Esophagus muscularis mucosa (tissue), 4 donors: Measurements from ENCODE around the gene MCF2L2. TPM values are rescaled to one million over a fixed set of nuclear protein-coding genes. Genes with fewer than 3 reads are reported as not detected.

Experiments used
- DNase-seq: peaks from one replicate; pipeline ENCODE4 v3.0.0-alpha.2; 2017; ENCODE audit errors: extremely low spot score
- H3K27ac ChIP-seq, 4 donors: fragments of 200-600 bp; sonication (generic); replicated peaks in 1 of 4; 1 replicate in 3 of 4; 2 replicates in 1 of 4; pipeline ENCODE4 v1.5.1; 2016 to 2019; ENCODE audit warnings: mild to moderate bottlenecking in 1 of 4
- H3K27me3 ChIP-seq, 4 donors: fragments of 200-600 bp; sonication (generic); one replicate each; pipeline versions ENCODE4 v1.5.1 to v1.6.0; 2016 to 2019
- H3K36me3 ChIP-seq, 4 donors: fragments of 200-600 bp; sonication (generic); one replicate each; pipeline ENCODE4 v1.5.1; 2016 to 2019
- H3K4me1 ChIP-seq, 4 donors: fragments of 200-600 bp; sonication (generic); one replicate each; pipeline ENCODE4 v1.5.1; 2016 to 2019
- H3K4me3 ChIP-seq, 4 donors: fragments of 200-600 bp; sonication (generic); 1 replicate in 2 of 4; 2 replicates in 2 of 4; pipeline ENCODE4 v1.5.1; 2016 to 2019; ENCODE audit warnings: mild to moderate bottlenecking in 4 of 4, moderate library complexity in 1 of 4
- H3K9me3 ChIP-seq, 4 donors: fragments of 200-600 bp; sonication (generic); 1 replicate in 3 of 4; 2 replicates in 1 of 4; pipeline ENCODE4 v1.5.1; 2016 to 2019
- CTCF ChIP-seq, 3 experiments: fragments of 200-600 bp in 2 of 3; fragments of 450-650 bp in 1 of 3; sonication (generic) in 2 of 3; IDR thresholded peaks; one replicate each; pipeline ENCODE4 v1.5.1; 2017 to 2019; ENCODE audit warnings: antibody characterized with exemption in 3 of 3, mild to moderate bottlenecking in 2 of 3, moderate library complexity in 1 of 3
- EP300 ChIP-seq: sonication (generic); formaldehyde crosslinking; IDR thresholded peaks from one replicate; pipeline ENCODE4 v1.6.1; 2017; ENCODE audit warnings: antibody characterized with exemption
- POLR2A ChIP-seq: fragments of 450-650 bp; IDR thresholded peaks from one replicate; pipeline ENCODE4 v1.6.1; 2017; ENCODE audit warnings: antibody characterized with exemption, moderate library complexity, mild to moderate bottlenecking, low read depth
- POLR2AphosphoS5 ChIP-seq, 2 donors: sonication (generic); formaldehyde crosslinking; IDR thresholded peaks; one replicate each; pipeline ENCODE4 v1.6.1; 2017; ENCODE audit warnings: antibody characterized with exemption in 2 of 2
- WGBS: methylation state at CpG from one replicate; pipeline ENCODE4 v1.1.5; 2018; 5-methylcytosine and 5-hydroxymethylcytosine counted together
- intact Hi-C: fragments of 100-400 bp; cut with DNase I; formaldehyde crosslinking; loops from one replicate; pipeline ENCODE4 v1.15.1; 2023
- total RNA-seq, 4 donors: library from RNA; depleted of rRNA; stranded (reverse); fragments of >200 nt; gene quantifications; one replicate each; pipeline versions ENCODE4 v1.1.0 to v1.2.1, GENCODE V29; 2016

The MCF2L2 gene
- total RNA-seq, 4 donors from 2014 or later = 0.99 to 3.3 (median 1.3) TPM

DNA sequence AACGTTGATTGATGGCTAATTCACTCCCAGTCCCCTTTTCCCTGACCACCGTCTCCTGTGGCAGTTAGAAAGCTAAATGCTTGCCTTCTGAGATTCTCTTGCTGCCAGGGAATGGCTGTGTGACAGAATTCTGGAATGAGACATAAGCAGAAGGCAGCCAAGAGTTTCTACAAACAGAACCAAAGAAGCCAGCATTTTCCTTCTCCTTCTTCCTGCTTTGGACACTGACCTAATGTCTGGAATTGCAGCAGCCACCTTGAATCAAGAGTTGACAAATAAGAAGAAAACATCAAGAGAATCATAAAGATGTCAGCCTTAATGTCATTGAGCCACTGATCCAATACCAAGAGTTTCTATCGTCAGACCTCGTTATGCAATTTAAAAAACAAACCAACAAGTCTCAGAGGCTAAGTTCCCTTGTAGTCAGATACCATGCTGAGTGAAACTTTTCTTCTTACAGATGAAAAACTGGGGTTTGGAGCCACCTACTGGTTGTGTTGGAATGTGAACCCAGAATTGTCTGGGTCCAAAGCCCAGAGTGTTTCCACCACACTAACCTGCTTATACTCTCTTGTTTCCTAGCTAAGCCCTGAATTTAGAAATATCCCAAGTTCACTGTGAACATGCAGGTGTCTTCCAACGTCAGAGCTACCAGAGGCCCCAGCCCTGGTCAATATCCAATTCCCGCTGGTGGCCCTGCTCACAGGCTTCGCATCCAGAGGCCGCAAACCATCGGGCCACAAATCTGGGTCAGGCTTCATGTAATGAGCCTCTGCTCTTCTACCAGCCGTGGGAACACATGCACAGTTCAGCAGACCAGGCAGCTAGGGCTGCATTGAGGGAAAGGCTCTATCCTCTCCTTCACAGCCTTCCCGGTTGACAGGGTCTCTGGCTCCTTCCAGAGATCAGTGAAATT is 42.5 kb downstream of the MCF2L2 start:
- peak overlapping the region in 1 of 4 donors; percentile 16 for H3K27ac ChIP-seq
- DNase-seq = no peak

GRCh38 chr3:183381673-183382072 is 46.7 kb downstream of the MCF2L2 start:
- H3K27ac ChIP-seq = no peak overlapping the region
- 83% methylated on average over 1 of the region's 1 CpG for WGBS
- intact Hi-C loops = loop anchor here (1.0 to 5.0 kb wide), 2 partner anchors 129 to 196 kb away; partner anchors contain the start of gene B3GNT5

More for the DNA sequence above, 42.5 kb downstream of the MCF2L2 start:
- no peak overlapping the region for H3K4me3 ChIP-seq
- intact Hi-C loops = loop anchor here (2.0 kb wide), 1 partner anchor 263 kb away; no protein-coding TSS in a partner anchor
- H3K4me1 ChIP-seq = peaks cover 0 to 3% (median 0%) of the 10 kb centered on the region in 4 donors
- 65% methylated on average over 11 of the region's 11 CpGs for WGBS
- H3K36me3 ChIP-seq = no peaks in the 10 kb centered on the region
- no peaks in the 10 kb centered on the region for H3K9me3 ChIP-seq
- TF ChIP-seq CTCF (IDR thresholded peaks at IDR 0.05) = peak; percentile 74 to 80 (median 77)
- TF ChIP-seq EP300 = no peak
- no peaks in the 10 kb centered on the region for H3K27me3 ChIP-seq

DNA sequence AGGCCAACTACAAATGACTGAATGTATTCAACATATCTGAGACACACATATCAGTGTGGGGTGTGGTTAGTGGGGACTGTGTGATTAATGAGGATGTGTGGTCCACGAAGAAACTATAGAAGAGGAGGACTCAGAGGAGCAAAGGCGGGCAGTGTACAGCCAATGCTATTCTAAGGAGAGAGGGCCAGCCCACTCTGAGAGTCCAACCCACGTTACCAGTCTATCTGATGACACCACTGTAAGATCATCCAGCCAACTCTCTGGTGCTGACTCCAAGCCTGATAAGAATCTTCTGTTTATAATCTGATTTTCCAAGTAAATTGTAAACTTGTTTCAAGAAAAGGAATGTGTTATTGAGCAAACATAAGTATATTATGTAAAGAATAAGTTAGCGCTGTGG is 47.2 kb downstream of the MCF2L2 start:
- H3K36me3 ChIP-seq = no peaks in the 10 kb centered on the region
- H3K27ac ChIP-seq = no peak overlapping the region
- H3K27me3 ChIP-seq = no peaks in the 10 kb centered on the region
- no peaks in the 10 kb centered on the region for H3K9me3 ChIP-seq
- 60% methylated on average over 4 of the region's 4 CpGs for WGBS
- no peak for DNase-seq
- peaks cover 0 to 3% (median 0%) of the 10 kb centered on the region in 4 donors for H3K4me1 ChIP-seq
- no peak overlapping the region for H3K4me3 ChIP-seq
- TF ChIP-seq CTCF (IDR thresholded peaks at IDR 0.05) (no peak), POLR2A (no peak), EP300 (no peak), POLR2AphosphoS5 (IDR thresholded peaks at IDR 0.05) (no peak)
- intact Hi-C loops = loop anchor here (1.0 to 5.0 kb wide), 2 partner anchors 129 to 196 kb away; partner anchors contain the start of gene B3GNT5

More at GRCh38 chr3:183381673-183382072, 46.7 kb downstream of the MCF2L2 start:
- Histone ChIP-seq H3K36me3 (no peaks in the 10 kb centered on the region), H3K4me3 (no peak overlapping the region), H3K27me3 (no peaks in the 10 kb centered on the region), H3K9me3 (no peaks in the 10 kb centered on the region), H3K4me1 (peaks cover 0 to 3% (median 0%) of the 10 kb centered on the region in 4 donors)
- no peak for DNase-seq
- TF ChIP-seq EP300 = no peak
- no peak for TF ChIP-seq CTCF (IDR thresholded peaks at IDR 0.05)
- TF ChIP-seq POLR2AphosphoS5 (IDR thresholded peaks at IDR 0.05) = no peak
- TF ChIP-seq POLR2A = no peak

DNA sequence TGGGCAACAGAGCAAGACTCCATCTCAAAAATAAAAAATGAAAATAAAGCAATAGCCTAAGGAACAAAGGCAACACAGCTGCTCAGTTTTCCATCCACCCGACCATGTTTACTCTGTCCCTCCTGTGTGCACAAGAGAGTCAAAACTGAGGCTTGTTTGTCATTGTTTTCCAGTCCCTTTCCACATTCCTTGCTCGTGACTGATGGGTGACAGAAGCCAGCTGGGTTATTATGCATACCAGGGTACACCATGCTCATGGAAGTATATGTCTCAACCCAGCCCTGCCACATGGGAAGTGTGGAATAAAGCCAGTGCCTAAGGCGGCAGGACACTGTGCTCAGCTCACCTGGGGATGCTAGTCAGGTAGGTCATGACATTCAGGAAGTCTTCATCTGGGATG is 49.5 kb downstream of the MCF2L2 start:
- WGBS = 83% methylated on average over 3 of the region's 3 CpGs
- H3K9me3 ChIP-seq = no peaks in the 10 kb centered on the region
- H3K27me3 ChIP-seq = no peaks in the 10 kb centered on the region
- DNase-seq = no peak
- H3K36me3 ChIP-seq = no peaks in the 10 kb centered on the region
- TF ChIP-seq POLR2AphosphoS5 (IDR thresholded peaks at IDR 0.05) (no peak), EP300 (no peak), CTCF (IDR thresholded peaks at IDR 0.05) (no peak), POLR2A (no peak)
- H3K27ac ChIP-seq = no peak overlapping the region
- intact Hi-C loops = no loop called here
- H3K4me1 ChIP-seq = no peaks in the 10 kb centered on the region
- H3K4me3 ChIP-seq = no peak overlapping the region
